WTC11 (cell line): ENCODE data around the gene AUP1. TPM values are rescaled to one million over a fixed set of nuclear protein-coding genes. Genes with fewer than 3 reads are reported as not detected.
A peak's percentile ranks its signal among the peaks of the same experiment; 100 is the strongest.

ENCODE experiments used
- ATAC-seq: fragments of 200-7000 bp; cut with Tn5 transposase; 2 replicates; pipeline ENCODE4 v1.10.0; 2021; ENCODE audit warnings: mild to moderate bottlenecking, moderate library complexity
- CTCF ChIA-PET: fragments of 300-600 bp; sonication (Branson Sonifier 250); formaldehyde crosslinking; loops from one replicate; lab custom pipeline; 2021; ENCODE audit warnings: antibody characterized with exemption; lab: Charles Lee
- POLR2A ChIA-PET: fragments of 350-600 bp; sonication (Branson Sonifier 250); formaldehyde crosslinking; loops from one replicate; lab custom pipeline; 2021; ENCODE audit warnings: antibody characterized with exemption; lab: Charles Lee
- DNase-seq: peaks from one replicate; pipeline ENCODE4 v3.0.0; 2021; ENCODE audit warnings: low spot score
- H3K27ac Mint-ChIP-seq: 2 replicates; pipeline ENCODE4 v1.8.0; 2021; ENCODE audit warnings: mixed read lengths
- H3K27me3 Mint-ChIP-seq: 2 replicates; pipeline ENCODE4 v1.8.0; 2021; ENCODE audit warnings: low read depth, mild to moderate bottlenecking, moderate library complexity, mixed read lengths
- H3K36me3 Mint-ChIP-seq: 2 replicates; pipeline ENCODE4 v1.8.0; 2021; ENCODE audit warnings: mixed read lengths
- H3K4me1 Mint-ChIP-seq: 2 replicates; pipeline ENCODE4 v1.8.0; 2022; ENCODE audit warnings: mixed read lengths
- H3K4me3 Mint-ChIP-seq: 2 replicates; pipeline ENCODE4 v1.8.0; 2021; ENCODE audit warnings: mild to moderate bottlenecking, moderate library complexity, mixed read lengths
- H3K9me3 Mint-ChIP-seq: 2 replicates; pipeline ENCODE4 v1.8.0; 2021; ENCODE audit warnings: mixed read lengths
- E2F1 ChIP-seq: sonication (generic); formaldehyde crosslinking; IDR thresholded peaks from 2 replicates; pipeline ENCODE4 v1.8.0; 2022; ENCODE audit warnings: mild to moderate bottlenecking, missing genetic modification reagents
- GABPB1 ChIP-seq: sonication (generic); formaldehyde crosslinking; IDR thresholded peaks from 2 replicates; pipeline ENCODE4 v1.8.1; 2023; ENCODE audit warnings: mild to moderate bottlenecking, missing genetic modification reagents
- IRF1 ChIP-seq: sonication (generic); formaldehyde crosslinking; IDR thresholded peaks from 2 replicates; pipeline ENCODE4 v1.8.0; 2023; ENCODE audit warnings: missing genetic modification reagents
- IRF2 ChIP-seq: sonication (generic); formaldehyde crosslinking; IDR thresholded peaks from 2 replicates; pipeline ENCODE4 v1.8.0; 2022; ENCODE audit warnings: low read depth, missing genetic modification reagents, borderline replicate concordance
- KAT7 ChIP-seq: sonication (generic); formaldehyde crosslinking; IDR thresholded peaks from 2 replicates; pipeline ENCODE4 v1.8.1; 2023; ENCODE audit warnings: missing genetic modification reagents, mild to moderate bottlenecking, borderline replicate concordance
- MAX ChIP-seq: sonication (generic); formaldehyde crosslinking; IDR thresholded peaks from 2 replicates; pipeline ENCODE4 v1.8.0; 2022; ENCODE audit warnings: mild to moderate bottlenecking, missing genetic modification reagents
- MLX ChIP-seq: sonication (generic); formaldehyde crosslinking; IDR thresholded peaks from 2 replicates; pipeline ENCODE4 v1.8.1; 2023; ENCODE audit warnings: mild to moderate bottlenecking, missing genetic modification reagents, moderate library complexity
- NFE2L1 ChIP-seq: sonication (generic); formaldehyde crosslinking; IDR thresholded peaks from 2 replicates; pipeline ENCODE4 v1.8.1; 2023; ENCODE audit warnings: missing genetic modification reagents
- NR1H2 ChIP-seq: sonication (generic); formaldehyde crosslinking; IDR thresholded peaks from 2 replicates; pipeline ENCODE4 v1.9.0; 2021; ENCODE audit warnings: mild to moderate bottlenecking, moderate library complexity, missing genetic modification reagents
- RELA ChIP-seq: sonication (generic); formaldehyde crosslinking; IDR thresholded peaks from 2 replicates; pipeline ENCODE4 v1.8.1; 2022; ENCODE audit warnings: missing genetic modification reagents, mild to moderate bottlenecking, borderline replicate concordance
- SOX15 ChIP-seq: fragments of 250-450 bp; sonication (Bioruptor Pico); IDR thresholded peaks from 2 replicates; pipeline ENCODE4 v1.9.0; 2021; ENCODE audit warnings: mild to moderate bottlenecking
- STAT6 ChIP-seq: sonication (generic); formaldehyde crosslinking; conservative IDR thresholded peaks from 2 replicates; pipeline ENCODE4 v1.8.1; 2023; ENCODE audit warnings: mild to moderate bottlenecking, low read depth, missing genetic modification reagents, moderate library complexity
- USF1 ChIP-seq: sonication (generic); formaldehyde crosslinking; IDR thresholded peaks from 2 replicates; pipeline ENCODE4 v1.8.0; 2022; ENCODE audit warnings: mild to moderate bottlenecking, missing genetic modification reagents
- ZBTB21 ChIP-seq: sonication (generic); formaldehyde crosslinking; IDR thresholded peaks from 2 replicates; pipeline ENCODE4 v1.8.1; 2023; ENCODE audit warnings: mild to moderate bottlenecking, missing genetic modification reagents, borderline replicate concordance
- ZMAT4 ChIP-seq: fragments of 250-450 bp; sonication (Bioruptor Pico); IDR thresholded peaks from 2 replicates; pipeline ENCODE4 v1.9.0; 2021; ENCODE audit warnings: mild to moderate bottlenecking
- ZNF219 ChIP-seq: sonication (generic); formaldehyde crosslinking; IDR thresholded peaks from 2 replicates; pipeline ENCODE4 v1.8.0; 2023; ENCODE audit warnings: missing genetic modification reagents, mild to moderate bottlenecking, borderline replicate concordance
- ZNF232 ChIP-seq: sonication (generic); formaldehyde crosslinking; IDR thresholded peaks from 2 replicates; pipeline ENCODE4 v1.8.0; 2022; ENCODE audit warnings: mild to moderate bottlenecking, missing genetic modification reagents
- ZNF317 ChIP-seq: sonication (generic); formaldehyde crosslinking; IDR thresholded peaks from 2 replicates; pipeline ENCODE4 v1.8.1; 2023; ENCODE audit warnings: low read depth, mild to moderate bottlenecking, moderate library complexity, missing genetic modification reagents, borderline replicate concordance
- ZNF532 ChIP-seq: fragments of 250-450 bp; sonication (Bioruptor Pico); IDR thresholded peaks from 2 replicates; pipeline ENCODE4 v1.9.0; 2021; ENCODE audit warnings: mild to moderate bottlenecking, borderline replicate concordance
- total RNA-seq: library from RNA; stranded (reverse); gene quantifications from 3 replicates; pipeline ENCODE4 v1.2.3, GENCODE V29; 2021

The AUP1 gene
- total RNA-seq, 1 experiment from 2014 or later: 84.9 TPM

- ATAC-seq (no peak), DNase-seq (no peak)
- CTCF ChIA-PET: no interaction called here
- no peak for TF ChIP-seq GABPB1
- peaks cover 2% of the 10 kb centered on the region; the same call in 1 of the 2 replicates for H3K36me3 Mint-ChIP-seq
- H3K9me3 Mint-ChIP-seq: no peaks in the 10 kb centered on the region
- no peak overlapping the region for H3K27ac Mint-ChIP-seq
- POLR2A ChIA-PET: no interaction called here
- H3K27me3 Mint-ChIP-seq: peaks cover 78% of the 10 kb centered on the region
- H3K4me1 Mint-ChIP-seq: peaks cover 32% of the 10 kb centered on the region
- H3K4me3 Mint-ChIP-seq: no peak overlapping the region
Measured at GRCh38 chr2:74551530-74551929, 22.0 kb upstream of the AUP1 start.

- Mint-ChIP-seq H3K27ac (no peak overlapping the region), H3K4me1 (peaks cover 30% of the 10 kb centered on the region), H3K36me3 (peaks cover 2% of the 10 kb centered on the region; the same call in 1 of the 2 replicates), H3K4me3 (peak overlapping the region; percentile 76), H3K9me3 (no peaks in the 10 kb centered on the region), H3K27me3 (peaks cover 74% of the 10 kb centered on the region)
- no peak for TF ChIP-seq ZBTB21
- TF ChIP-seq ZNF232 (CRISPR knock-in tag): no peak
- no peak for TF ChIP-seq NFE2L1 (CRISPR knock-in tag)
- TF ChIP-seq GABPB1: no peak
- TF ChIP-seq RELA (CRISPR knock-in tag): no peak
- no peak for TF ChIP-seq ZNF219 (CRISPR knock-in tag)
- no peak for TF ChIP-seq IRF2 (CRISPR knock-in tag)
- no peak for TF ChIP-seq ZNF317
- no peak for TF ChIP-seq IRF1
- TF ChIP-seq SOX15 (CRISPR knock-in tag): no peak
- no peak for TF ChIP-seq STAT6
- TF ChIP-seq ZMAT4 (CRISPR knock-in tag): no peak
- TF ChIP-seq E2F1 (CRISPR knock-in tag): no peak
- no peak for TF ChIP-seq NR1H2
- DNase-seq (no peak), ATAC-seq (no peak)
- ChIA-PET POLR2A (no interaction called here), CTCF (no interaction called here)
Measured at GRCh38 chr2:74550231-74550630, 20.7 kb upstream of the AUP1 start.

- POLR2A ChIA-PET: no interaction called here
- peaks cover 30% of the 10 kb centered on the region for H3K4me1 Mint-ChIP-seq
- no peak overlapping the region for H3K27ac Mint-ChIP-seq
- ATAC-seq (peak; percentile 27), DNase-seq (peak; percentile 83)
- H3K9me3 Mint-ChIP-seq: no peaks in the 10 kb centered on the region
- peak overlapping the region; percentile 76 for H3K4me3 Mint-ChIP-seq
- peaks cover 71% of the 10 kb centered on the region for H3K27me3 Mint-ChIP-seq
- CTCF ChIA-PET: interaction anchor here (0.7 to 1.3 kb wide), 4 partner anchors 27 to 66 kb away, joined by 3 to 4 read pairs (median 3); partner anchors contain the start of gene TTC31
- H3K36me3 Mint-ChIP-seq: peaks cover 2% of the 10 kb centered on the region; the same call in 1 of the 2 replicates
- TF ChIP-seq ZNF532 (CRISPR knock-in tag) (no peak), MLX (CRISPR knock-in tag) (no peak), KAT7 (CRISPR knock-in tag) (0 out of 2 replicates have a peak, but pooled peaks have one; percentile 65), USF1 (CRISPR knock-in tag) (peak; percentile 77), MAX (CRISPR knock-in tag) (peak; percentile 97)
Measured at GRCh38 chr2:74548900-74549826, 19.7 kb upstream of the AUP1 start.
